GM21360 (cell line): ENCODE results near the gene WDR82.

ENCODE experiments used
- ATAC-seq: cut with Tn5 transposase; IDR thresholded peaks from one replicate; pipeline ENCODE4 v1.9.1; 2021; ENCODE audit warnings: mild to moderate bottlenecking, moderate library complexity; ENCODE audit not compliant: unreplicated experiment

WDR82 gene

DNA sequence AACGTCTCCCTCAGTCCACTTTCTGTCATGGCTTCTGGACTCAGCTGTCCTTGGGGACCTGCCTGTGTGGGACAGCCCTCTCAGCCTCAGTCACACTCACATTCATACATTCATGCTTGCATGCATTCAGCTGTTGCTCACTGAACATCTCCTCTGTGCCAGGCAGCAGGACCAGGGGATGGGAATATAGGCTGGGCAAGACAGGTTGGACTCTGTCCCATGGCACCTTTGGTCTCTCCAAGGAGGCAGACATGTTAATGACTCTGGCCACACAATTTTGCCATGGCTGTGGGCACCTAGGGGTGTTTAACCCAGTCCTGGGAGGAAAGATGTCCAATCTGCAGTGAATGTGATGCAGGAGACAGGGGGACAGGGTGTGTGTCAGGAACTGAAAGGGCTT is 29.9 kb upstream of the WDR82 start:
- ATAC-seq = no peak

DNA sequence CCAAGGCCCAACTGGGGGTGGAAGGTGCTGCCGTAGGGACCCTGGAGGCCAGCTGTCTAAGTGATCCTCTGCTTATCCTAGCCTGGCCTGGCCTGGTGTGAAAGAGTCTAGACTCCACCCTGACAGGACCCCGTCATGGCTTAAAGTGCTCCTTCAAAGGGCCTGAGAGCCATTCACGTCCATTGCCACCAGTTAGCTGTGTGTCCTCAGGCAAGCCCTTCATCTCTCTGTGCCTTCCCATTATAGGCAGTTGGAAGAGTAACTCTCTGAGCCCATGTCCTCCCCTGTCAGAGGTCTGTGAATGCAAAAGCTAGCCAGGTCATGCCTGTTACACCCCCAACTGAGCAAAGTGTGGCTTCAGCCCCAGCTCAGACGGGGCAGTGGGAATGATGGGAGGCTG is 28.5 kb upstream of the WDR82 start:
- no peak for ATAC-seq

DNA sequence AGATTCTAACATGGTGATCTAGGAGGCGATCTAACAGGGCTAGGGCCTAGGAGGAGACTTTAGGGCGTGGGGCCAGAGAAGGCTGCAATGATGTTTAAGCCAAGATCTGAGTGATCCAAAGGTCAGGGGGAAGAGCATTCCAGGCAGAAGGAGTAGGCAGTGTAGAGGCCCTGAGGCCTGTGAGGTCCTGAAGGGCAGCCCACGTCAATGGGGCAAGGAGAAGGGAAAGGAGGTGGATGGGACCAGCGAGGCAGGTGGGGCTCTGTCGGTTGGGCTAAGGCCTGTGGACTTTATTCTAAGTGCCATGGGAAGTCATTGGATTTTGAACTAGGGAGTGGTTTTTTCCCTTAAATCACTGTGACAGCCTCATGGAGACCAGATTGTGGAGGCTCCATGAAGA is 27.5 kb upstream of the WDR82 start:
- no peak for ATAC-seq

DNA sequence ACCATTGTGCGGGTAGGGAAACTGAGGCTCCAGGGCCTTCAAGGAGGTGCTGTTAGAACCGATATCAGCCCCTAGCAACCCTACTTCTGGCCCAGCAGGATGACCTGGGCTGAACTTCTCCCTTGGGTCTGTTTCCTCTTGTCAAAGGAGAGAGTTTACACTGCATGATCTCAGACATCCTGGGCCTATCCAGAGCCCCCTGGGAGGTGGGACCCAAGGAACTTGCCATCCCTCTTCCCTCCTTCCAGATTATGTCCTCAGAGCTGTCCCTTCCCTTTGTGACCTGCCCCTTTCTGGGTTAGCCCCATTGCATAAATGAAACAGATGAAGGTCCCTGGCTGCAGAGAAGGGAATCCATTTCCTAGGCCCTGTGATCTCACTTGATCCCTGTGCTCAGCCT is 25.4 kb upstream of the WDR82 start:
- no peak for ATAC-seq

DNA sequence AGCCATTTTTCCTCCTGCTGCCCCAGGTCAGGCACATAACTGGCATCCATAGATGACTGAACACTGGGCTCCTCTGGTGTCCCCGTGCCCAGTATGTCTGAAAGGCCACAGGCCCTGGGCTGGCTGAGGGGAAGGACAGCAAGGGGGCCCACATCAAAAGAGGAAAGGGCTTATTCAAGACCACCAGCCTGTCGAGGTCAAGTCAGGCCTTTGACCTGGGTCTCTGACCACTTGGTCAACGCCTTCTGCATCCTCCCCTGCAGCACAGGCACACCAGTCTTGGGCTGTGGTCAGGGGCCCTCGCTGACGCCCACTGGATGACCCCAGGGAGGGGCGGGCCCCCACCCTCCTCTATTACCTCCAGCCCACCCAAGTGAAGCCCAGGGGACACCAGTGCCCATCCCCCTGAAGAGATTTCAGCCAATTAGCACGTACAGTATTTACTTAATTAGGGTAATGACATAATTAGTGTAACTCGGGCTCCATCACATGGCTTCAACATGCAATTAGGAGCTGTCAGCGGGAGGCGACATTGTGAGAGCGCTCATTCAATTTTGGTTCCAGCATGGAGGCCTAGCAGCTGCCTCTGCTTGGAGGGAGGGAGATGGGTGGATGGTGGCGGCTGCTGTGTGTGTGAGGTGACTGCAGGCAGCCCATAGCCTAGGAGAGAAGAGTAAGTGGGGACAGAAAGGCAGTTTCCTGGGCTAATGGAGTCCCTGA is 24.1 kb upstream of the WDR82 start:
- no peak for ATAC-seq

DNA sequence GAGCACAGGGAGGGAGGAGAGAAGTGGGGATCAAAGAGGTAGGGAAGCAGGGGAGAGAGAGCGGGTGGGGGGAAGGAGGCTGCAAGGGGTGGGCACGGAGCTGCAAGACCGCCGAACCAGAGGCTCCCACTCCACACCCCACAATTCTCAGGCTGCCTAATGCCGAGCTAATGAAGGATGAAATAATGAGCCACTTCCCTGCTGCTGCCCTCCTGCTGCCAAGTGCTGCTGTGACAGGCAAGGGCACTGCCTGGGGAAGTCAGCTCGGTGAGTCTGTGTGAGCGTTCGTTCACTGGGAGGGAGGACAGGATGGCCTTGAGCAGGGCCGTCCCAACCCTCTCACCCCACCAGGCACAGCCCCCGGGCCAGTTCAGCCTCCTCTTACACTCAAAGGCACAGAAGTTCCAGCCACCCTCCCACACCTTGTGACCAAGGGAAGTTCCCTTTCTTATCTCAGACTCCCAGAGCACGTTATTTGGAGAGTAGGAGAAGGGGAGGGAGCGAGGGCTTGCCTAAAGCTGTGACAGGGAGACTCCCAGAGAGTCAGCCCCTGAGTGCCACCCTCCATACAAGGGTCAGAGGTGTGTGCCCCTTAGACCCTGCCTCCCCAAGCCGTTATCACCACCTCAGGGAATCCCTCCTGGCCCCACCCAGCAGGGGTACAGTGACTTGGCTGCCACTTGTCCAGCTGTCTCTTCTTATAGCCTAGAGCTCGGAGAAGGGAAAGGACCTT is 21.6 kb upstream of the WDR82 start:
- no peak for ATAC-seq

DNA sequence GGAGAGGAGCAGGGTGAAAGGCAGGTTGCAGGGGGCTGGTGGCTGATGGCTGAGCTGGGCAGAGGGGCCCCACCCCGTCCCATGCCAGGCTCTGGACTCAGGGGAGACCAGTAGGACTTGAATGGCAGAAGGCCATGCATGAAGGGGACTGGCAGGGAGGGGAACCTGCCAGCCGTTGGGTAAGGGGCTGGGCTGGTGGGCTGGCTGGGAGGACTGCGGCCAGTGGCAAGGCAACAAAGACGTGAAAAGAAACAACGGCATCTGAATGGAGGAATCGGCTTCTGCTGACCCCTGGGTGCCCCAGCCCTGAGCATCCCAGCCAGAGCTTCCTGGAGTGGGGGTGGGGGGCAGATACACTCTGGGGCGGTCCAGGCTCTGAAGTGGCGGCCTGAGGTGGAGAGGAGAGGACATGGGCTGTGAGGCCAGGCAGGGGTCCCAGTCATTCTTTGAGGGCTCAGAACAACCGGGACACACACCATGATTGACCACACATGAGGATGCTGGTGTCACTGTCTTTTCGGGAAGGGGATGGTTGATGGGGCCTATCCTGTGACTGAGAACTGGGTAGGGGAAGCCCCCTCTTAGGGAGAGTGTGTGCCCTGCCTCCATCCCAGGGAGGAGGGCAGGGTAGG is 20.9 kb upstream of the WDR82 start:
- no peak for ATAC-seq

DNA sequence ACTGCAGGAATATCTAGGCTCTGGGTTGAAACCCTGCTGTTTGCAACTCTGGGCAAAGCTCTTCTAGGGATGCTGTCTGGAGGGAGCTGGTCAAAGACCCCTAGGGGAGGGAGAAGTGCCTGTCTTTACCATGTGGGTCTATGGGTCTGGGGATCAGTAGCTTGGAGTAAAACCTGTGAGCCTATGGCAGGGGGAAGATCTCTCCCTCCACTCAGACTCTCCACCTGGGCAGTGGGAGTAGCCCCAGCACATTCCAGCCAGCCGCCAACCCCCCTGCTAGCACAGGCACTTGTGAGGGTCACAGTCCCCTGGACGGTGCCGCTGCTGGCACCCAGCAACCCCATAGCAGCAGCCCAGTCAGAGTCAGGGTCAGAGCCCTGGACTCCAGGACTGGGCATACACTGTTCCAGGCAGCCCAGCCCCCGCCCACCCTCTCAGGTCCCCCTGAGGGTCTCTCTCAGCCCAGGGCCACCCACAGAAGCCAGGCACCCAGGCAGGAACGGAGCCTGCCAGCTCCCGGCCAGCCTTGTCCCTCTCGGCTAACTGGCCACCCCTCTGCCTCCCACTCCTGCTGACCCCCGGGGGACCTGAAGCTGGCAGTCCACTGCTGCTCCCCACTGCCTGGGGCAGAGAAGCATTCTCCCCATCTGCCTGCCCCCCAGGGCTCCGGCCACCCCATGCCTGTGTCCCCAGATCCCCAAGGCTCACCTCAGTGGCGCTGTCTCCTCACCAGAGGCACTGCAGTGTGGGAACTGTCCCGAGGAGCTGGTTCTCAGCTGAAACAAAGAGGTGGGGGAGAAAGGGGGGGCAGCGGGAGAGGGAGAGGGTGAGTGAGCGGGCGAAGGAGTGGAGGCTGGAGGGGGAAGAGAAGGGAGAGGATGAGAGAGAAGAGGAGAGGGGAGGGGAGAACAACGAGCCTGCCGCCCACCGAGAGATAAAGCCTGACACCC is 20.0 kb upstream of the WDR82 start:
- ATAC-seq = no peak

DNA sequence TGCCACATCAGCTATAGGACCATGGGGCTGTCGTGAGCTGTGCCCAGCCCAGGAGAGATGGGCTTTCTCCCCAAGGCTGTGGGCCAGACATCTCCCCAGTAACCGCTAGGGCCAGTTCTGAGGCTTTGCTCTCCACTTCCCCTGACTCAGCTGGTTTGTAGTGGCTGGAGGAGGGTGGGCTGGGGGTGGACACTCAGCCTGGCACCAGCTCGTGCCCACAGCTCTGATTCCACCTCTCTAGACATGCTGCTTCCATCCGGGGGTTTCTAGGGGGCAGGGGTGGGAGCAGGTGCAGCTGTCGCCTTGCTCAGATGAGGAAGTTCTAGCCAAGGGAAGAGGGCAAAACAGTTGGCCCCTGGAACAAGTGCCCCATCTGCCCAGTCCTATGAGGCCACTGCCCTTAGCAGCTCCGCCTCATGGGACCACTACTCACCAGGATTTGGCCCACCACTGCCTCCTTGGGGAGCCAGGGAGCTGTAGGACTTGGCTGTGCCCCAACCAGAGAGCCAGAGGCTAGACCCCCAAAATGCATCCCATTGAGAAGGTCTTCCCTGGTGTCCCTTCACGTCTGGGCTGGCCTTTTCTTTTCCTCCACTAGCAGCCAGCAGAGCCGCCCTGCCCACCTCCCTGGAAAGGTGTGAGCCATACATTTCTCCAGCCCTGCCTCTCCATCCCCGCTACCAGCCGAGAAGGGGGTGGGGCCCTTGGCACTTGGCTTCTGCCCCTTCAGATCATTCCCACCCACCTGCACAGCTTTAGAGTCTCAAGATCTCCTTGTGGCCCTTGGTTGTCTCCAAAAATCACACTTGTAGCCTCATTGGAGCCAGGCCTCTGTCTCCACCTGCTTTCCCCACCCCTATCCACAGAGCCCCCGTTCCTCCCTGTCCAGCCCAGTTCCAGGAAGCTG is 19.0 kb upstream of the WDR82 start:
- no peak for ATAC-seq

DNA sequence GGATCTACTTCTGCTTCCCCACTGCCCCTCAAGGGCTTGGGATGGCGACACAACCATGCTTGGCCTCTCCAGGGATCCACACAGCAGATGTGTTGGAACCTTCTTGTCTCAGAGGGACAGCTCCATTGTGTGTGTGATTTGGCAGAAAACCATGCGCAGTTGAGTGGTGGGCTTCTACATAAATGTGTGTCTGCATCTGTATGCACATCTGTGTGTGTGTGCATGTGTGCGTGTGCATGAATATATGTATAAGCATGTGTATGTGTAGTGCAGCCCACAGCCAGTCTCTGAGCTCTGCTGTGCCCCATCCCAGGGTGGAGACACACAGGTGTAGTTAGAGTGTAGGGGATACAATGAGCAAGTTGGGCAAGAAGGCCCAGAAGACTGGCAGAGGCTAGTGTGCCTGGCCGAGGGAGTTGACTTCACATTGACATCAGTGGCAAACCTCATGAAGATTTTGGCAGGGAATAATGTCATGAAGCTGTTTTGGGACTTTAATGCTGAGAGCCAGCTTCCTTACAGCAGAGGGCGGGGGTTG is 17.3 kb upstream of the WDR82 start:
- ATAC-seq = no peak

DNA sequence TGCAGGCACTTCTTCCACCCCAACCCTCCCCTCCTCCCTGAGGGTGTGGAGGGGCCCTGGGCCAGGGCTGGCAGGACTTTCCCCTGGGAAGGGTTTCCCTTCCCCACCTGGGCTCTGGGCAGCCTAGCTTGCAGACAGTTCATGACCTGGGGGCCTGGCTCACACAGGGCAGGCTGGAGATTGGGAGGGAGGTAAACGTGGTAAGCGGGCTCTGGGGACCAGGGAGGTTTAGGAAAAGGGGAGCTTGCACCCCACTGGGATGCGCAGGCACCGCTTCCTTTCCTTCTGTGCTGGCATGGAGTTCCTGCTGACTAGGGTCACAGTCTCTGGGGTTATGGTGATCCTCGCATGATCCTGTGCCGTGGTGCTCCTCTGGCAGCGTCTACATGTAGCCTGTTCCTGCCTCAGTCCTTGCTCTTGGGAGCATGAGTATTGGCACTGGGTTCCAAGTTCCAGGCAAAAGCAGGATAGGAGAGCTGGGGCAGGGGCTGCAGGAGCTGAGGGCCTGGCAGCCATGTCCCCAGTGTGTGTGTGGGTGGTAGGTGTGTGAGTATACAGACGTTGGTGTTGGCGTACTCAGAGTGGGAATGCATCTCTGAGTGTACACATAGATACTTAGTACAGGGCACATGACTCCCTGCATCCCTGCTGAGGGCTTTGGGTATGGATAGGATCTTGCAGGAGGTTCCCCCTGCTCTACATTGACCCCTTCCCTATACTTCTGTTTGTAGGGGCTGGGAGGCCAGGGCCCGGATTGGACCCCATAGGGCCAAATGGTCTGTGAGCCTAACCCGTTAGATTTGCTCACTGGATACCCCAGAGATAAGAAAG is 16.1 kb upstream of the WDR82 start:
- no peak for ATAC-seq

DNA sequence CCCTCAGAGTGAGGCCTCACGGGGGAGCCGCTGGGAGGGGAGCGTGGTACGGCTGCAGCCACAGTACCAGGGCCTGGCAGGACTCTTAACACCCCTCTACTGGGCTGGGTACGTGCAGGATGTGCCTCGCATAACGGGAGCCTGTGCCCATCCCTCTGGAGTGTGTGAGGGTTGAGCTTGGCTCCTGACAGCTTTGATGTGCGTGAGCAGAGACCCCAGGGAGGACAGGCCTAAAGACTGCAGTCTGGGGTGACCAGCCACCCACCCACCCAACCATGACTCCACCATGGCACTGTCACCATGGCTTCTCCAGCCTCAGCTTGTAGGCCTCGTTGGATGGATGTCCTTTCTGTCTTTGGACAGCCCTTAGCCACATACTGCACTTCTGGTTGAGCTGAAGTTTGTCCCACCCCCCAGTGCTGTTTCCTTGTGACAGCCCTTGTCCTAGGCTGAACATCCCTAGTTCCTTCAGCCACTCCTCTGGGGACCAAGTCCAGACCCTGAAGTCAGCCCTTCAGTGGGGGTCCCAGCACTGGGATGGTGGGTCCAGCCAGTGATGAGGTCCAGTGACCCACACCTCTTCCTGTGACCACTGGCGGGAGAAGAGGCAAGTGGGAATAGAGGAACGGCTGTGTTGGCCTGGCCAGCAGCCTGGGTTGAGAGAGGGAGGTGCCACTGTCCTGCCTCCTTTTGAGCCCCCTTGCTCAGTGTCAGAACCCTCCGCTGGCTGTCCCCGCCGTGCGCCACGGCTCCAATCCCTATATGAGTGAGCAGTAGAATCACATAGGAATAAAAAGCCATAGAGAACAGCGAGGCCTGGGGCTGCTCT is 15.3 kb upstream of the WDR82 start:
- no peak for ATAC-seq

DNA sequence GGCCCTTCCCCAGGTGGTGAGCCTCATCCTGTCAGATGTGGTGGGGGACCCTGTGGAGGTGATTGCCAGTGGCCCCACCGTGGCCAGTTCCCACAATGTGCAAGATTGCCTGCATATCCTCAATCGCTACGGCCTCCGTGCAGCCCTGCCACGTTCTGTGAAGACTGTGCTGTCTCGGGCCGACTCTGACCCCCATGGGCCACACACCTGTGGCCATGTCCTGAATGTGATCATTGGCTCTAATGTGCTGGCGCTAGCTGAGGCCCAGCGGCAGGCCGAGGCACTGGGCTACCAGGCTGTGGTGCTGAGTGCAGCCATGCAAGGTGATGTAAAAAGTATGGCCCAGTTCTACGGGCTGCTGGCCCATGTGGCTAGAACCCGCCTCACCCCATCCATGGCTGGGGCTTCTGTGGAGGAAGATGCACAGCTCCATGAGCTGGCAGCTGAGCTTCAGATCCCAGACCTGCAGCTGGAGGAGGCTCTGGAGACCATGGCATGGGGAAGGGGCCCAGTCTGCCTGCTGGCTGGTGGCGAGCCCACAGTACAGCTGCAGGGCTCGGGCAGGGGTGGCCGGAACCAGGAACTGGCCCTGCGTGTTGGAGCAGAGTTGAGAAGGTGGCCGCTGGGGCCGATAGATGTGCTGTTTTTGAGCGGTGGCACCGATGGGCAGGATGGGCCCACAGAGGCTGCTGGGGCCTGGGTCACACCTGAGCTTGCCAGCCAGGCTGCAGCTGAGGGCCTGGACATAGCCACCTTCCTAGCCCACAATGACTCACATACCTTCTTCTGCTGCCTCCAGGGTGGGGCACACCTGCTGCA is 14.0 kb upstream of the WDR82 start:
- no peak for ATAC-seq

DNA sequence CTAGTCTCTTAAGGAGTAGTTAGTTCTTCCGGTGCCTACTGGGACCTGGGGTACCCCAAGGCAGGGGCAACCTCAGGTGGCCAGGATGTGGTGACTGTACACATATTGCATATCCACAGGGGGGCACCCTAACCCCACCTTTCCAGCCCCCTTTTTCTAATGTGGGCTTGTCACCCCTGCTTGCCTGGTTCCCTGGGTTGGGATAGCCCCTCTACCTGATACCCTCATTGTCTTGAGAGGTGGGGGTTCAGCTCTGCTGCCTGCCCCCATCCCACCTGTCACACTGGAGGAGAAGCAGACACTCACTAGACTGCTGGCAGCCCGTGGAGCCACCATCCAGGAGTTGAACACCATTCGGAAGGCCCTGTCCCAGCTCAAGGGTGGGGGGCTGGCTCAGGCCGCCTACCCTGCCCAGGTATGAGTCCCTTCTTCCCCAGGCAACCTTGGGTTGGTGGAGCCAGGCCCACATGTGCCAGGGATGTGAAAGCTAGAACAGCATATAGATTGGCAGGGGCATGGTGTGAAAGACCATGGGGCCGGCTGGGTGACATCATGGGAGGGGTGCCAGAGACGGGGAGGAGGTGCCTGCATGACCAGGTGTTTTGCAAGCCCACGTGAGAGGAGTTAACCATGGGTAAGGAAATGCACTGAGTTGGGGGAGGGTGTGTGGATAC is 13.2 kb upstream of the WDR82 start:
- no peak for ATAC-seq

DNA sequence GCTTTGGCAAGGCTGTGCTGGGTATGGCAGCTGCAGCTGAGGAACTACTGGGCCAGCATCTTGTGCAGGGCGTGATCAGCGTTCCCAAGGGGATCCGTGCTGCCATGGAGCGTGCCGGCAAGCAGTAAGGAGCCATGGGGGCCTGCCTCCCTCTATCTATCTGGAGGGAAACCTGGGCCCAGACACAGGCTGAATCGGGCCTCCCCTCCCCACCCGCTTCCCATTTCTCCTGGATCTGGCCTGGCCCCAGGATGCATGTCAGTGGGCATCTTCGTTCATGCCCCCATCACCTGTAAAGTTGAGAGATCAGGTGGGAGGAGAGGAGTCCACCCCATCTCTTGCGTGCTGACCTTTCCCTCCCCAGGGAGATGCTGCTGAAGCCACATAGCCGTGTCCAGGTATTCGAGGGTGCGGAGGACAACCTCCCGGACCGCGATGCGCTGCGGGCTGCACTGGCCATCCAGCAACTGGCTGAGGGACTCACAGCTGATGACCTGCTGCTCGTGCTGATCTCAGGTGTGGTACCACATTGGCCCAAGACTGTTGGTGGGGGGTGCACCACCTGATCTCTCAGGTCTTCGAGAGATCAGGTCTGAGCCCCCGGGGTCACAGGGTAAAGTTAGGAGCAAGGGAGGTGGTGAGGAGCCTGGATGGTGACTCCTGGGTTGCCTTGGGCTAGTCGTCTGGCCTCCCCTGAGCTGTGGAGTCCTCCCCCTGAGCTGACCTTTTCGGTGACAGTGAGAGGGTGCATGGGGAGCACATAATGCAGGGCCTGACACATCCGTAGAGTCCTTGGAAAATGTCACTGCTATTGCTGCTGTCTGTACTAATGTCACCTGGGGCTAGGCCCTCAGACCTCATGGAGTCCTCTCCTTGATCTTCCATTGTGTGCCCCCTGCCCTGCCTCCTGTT is 12.4 kb upstream of the WDR82 start:
- no peak for ATAC-seq
